Neural progenitor cell (in vitro differentiated cells): ENCODE measurements around the gene C4orf50. TPM values are rescaled to one million over a fixed set of nuclear protein-coding genes. Genes with fewer than 3 reads are reported as not detected.

Experiments used
- DNase-seq: peaks from one replicate; pipeline ENCODE4 v3.0.0-alpha.2; 2016; ENCODE audit warnings: low spot score
- H2AFZ ChIP-seq: fragments of 200-600 bp; sonication (generic); replicated peaks from 2 replicates; pipeline ENCODE4 v1.6.1; 2016; ENCODE audit warnings: antibody characterized with exemption
- H3F3A ChIP-seq: fragments of 200-600 bp; sonication (generic); 2 replicates; pipeline ENCODE4 v1.6.1; 2016; ENCODE audit warnings: antibody characterized with exemption, low read depth
- H3K27ac ChIP-seq: fragments of 200-600 bp; sonication (generic); 2 replicates; pipeline ENCODE4 v1.5.1; 2016; ENCODE audit warnings: mild to moderate bottlenecking
- H3K27me3 ChIP-seq: fragments of 200-600 bp; sonication (generic); 2 replicates; pipeline ENCODE4 v1.6.1; 2016; ENCODE audit warnings: mild to moderate bottlenecking, moderate library complexity
- H3K36me3 ChIP-seq: fragments of 200-600 bp; sonication (generic); 2 replicates; pipeline ENCODE4 v1.5.1; 2016
- H3K4me1 ChIP-seq: fragments of 200-600 bp; sonication (generic); 2 replicates; pipeline ENCODE4 v1.6.1; 2016; ENCODE audit warnings: mixed run types
- H3K4me2 ChIP-seq: fragments of 200-600 bp; sonication (generic); 2 replicates; pipeline ENCODE4 v1.6.1; 2016
- H3K4me3 ChIP-seq: fragments of 200-600 bp; sonication (generic); 2 replicates; pipeline ENCODE4 v1.5.1; 2016
- H3K79me2 ChIP-seq: fragments of 200-600 bp; sonication (generic); 2 replicates; pipeline ENCODE4 v1.6.1; 2016; ENCODE audit warnings: low read depth
- H3K9ac ChIP-seq: fragments of 200-600 bp; sonication (generic); 2 replicates; pipeline ENCODE4 v1.6.1; 2016
- H3K9me3 ChIP-seq: fragments of 200-600 bp; sonication (generic); 2 replicates; pipeline ENCODE4 v1.5.1; 2016; ENCODE audit warnings: low read depth
- H4K20me1 ChIP-seq: fragments of 200-600 bp; sonication (generic); 2 replicates; pipeline ENCODE4 v1.6.1; 2016; ENCODE audit warnings: low read depth
- H3K27ac Mint-ChIP-seq: 3 replicates; pipeline ENCODE4 v1.8.0; 2021; ENCODE audit warnings: mixed read lengths
- H3K27me3 Mint-ChIP-seq: 2 replicates; pipeline ENCODE4 v1.8.0; 2022; ENCODE audit warnings: low read depth, mild to moderate bottlenecking, inconsistent platforms, moderate library complexity, mixed read lengths; ENCODE audit not compliant: insufficient read depth
- H3K36me3 Mint-ChIP-seq: 3 replicates; pipeline ENCODE4 v1.8.0; 2021; ENCODE audit warnings: mixed read lengths
- H3K4me1 Mint-ChIP-seq: 3 replicates; pipeline ENCODE4 v1.8.0; 2021; ENCODE audit warnings: mixed read lengths
- H3K4me3 Mint-ChIP-seq: 3 replicates; pipeline ENCODE4 v1.8.0; 2021; ENCODE audit warnings: mild to moderate bottlenecking, moderate library complexity, mixed read lengths
- H3K9me3 Mint-ChIP-seq: 3 replicates; pipeline ENCODE4 v1.8.0; 2020; ENCODE audit warnings: mixed read lengths
- EZH2 ChIP-seq: fragments of 200-600 bp; sonication (generic); IDR thresholded peaks from 2 replicates; pipeline ENCODE4 v1.6.1; 2017; ENCODE audit warnings: antibody characterized with exemption, mild to moderate bottlenecking, moderate library complexity
- EZH2phosphoT487 ChIP-seq: fragments of 200-600 bp; sonication (generic); IDR thresholded peaks from 2 replicates; pipeline ENCODE4 v1.6.1; 2017; ENCODE audit warnings: antibody characterized with exemption
- total RNA-seq: library from RNA; depleted of rRNA; stranded (reverse); fragments of >200 nt; gene quantifications from 2 replicates; pipeline ENCODE4 v1.2.3, GENCODE V29; 2015; ENCODE audit warnings: low replicate concordance
- TF ChIP-seq, protein P1 (sequence below): fragments of 200-600 bp; sonication (generic); IDR thresholded peaks from 2 replicates; pipeline ENCODE4 v1.5.1; 2017; ENCODE audit warnings: antibody characterized with exemption, mild to moderate bottlenecking

C4orf50 gene
- total RNA-seq, 1 donor from 2014 or later: 0.32 TPM

- H3K4me3 Mint-ChIP-seq: no peak overlapping the region
- Histone ChIP-seq H3K9me3 (no peaks in the 10 kb centered on the region), H3F3A (peaks cover 7% of the 10 kb centered on the region), H3K9ac (no peak overlapping the region), H4K20me1 (peaks cover 90% of the 10 kb centered on the region), H3K27ac (no peak overlapping the region), H3K4me1 (peaks cover 11% of the 10 kb centered on the region), H3K79me2 (peaks cover 93% of the 10 kb centered on the region), H3K4me2 (no peak overlapping the region), H2AFZ (no peak overlapping the region), H3K27me3 (peaks cover 4% of the 10 kb centered on the region), H3K4me3 (no peak overlapping the region), H3K36me3 (no peaks in the 10 kb centered on the region)
- H3K27ac Mint-ChIP-seq: no peak overlapping the region
- H3K36me3 Mint-ChIP-seq: no peaks in the 10 kb centered on the region
- H3K4me1 Mint-ChIP-seq: peaks cover 19% of the 10 kb centered on the region
- H3K27me3 Mint-ChIP-seq: peaks cover 5% of the 10 kb centered on the region
- TF ChIP-seq, protein P1, sequence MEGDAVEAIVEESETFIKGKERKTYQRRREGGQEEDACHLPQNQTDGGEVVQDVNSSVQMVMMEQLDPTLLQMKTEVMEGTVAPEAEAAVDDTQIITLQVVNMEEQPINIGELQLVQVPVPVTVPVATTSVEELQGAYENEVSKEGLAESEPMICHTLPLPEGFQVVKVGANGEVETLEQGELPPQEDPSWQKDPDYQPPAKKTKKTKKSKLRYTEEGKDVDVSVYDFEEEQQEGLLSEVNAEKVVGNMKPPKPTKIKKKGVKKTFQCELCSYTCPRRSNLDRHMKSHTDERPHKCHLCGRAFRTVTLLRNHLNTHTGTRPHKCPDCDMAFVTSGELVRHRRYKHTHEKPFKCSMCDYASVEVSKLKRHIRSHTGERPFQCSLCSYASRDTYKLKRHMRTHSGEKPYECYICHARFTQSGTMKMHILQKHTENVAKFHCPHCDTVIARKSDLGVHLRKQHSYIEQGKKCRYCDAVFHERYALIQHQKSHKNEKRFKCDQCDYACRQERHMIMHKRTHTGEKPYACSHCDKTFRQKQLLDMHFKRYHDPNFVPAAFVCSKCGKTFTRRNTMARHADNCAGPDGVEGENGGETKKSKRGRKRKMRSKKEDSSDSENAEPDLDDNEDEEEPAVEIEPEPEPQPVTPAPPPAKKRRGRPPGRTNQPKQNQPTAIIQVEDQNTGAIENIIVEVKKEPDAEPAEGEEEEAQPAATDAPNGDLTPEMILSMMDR: no peak
- no peak for TF ChIP-seq EZH2
- no peak for TF ChIP-seq EZH2phosphoT487
- H3K9me3 Mint-ChIP-seq: no peaks in the 10 kb centered on the region
- DNase-seq: no peak
These were observed 134.3 kb downstream of the C4orf50 start for GRCh38 chr4:5883916-5884315.

DNA sequence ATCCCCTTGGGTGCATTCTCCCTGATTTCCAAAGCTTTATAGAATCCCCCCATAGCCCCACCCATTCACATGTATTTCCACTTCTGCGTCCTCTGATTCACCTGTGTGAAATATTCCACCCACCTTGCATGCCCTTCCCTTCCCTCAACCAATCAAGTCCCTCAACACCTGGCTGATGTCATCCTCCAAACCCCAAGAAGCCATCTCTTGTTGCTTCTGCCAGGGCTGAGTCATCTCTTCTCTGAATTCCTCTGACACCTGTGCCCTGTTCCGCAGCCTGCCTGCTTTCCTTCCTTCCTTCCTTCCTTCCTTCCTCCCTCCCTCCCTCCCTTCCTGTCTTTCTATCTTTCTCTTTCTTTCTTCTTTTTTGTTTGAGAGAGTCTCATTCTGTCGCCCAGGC lies 135.3 kb downstream of the C4orf50 start:
- no peaks in the 10 kb centered on the region for H3K27me3 ChIP-seq
- Mint-ChIP-seq H3K36me3 (no peaks in the 10 kb centered on the region), H3K4me3 (no peak overlapping the region), H3K9me3 (no peaks in the 10 kb centered on the region), H3K4me1 (peaks cover 20% of the 10 kb centered on the region), H3K27me3 (peaks cover 5% of the 10 kb centered on the region), H3K27ac (no peak overlapping the region)
- H3K4me1 ChIP-seq: peaks cover 7% of the 10 kb centered on the region
- H3K36me3 ChIP-seq: no peaks in the 10 kb centered on the region
- peaks cover 100% of the 10 kb centered on the region for H3K79me2 ChIP-seq
- no peak overlapping the region for H3K9ac ChIP-seq
- H3F3A ChIP-seq: peaks cover 7% of the 10 kb centered on the region
- H2AFZ ChIP-seq: no peak overlapping the region
- no peak overlapping the region for H3K4me3 ChIP-seq
- H4K20me1 ChIP-seq: peaks cover 99% of the 10 kb centered on the region
- H3K27ac ChIP-seq: no peak overlapping the region
- TF ChIP-seq EZH2: no peak
- no peak for TF ChIP-seq EZH2phosphoT487
- TF ChIP-seq, protein P1: no peak
- no peak overlapping the region for H3K4me2 ChIP-seq
- H3K9me3 ChIP-seq: no peaks in the 10 kb centered on the region
- no peak for DNase-seq

DNA sequence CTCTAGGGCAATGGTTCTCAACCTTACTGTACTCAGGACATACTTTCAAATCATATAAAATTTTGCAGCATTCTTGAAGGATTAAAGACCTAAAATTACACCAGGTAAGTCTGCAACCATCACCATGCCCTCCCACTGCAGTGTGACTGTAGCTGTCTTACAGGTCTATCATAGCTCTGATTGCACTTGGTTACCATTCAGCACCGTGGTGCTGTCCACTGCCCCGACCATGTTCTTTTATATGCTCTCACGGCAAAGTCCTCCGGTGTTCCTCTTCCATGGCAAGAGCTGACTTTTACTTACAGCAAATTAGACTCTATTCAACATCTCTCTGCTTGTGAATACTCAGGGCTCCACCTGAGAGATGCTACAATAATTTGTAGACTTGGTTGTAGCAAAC lies 136.9 kb downstream of the C4orf50 start:
- H3F3A ChIP-seq: peaks cover 7% of the 10 kb centered on the region
- H3K27ac Mint-ChIP-seq: no peak overlapping the region
- no peak overlapping the region for H3K27ac ChIP-seq
- no peak for TF ChIP-seq EZH2
- no peak for TF ChIP-seq EZH2phosphoT487
- TF ChIP-seq, protein P1: no peak
- H4K20me1 ChIP-seq: peaks cover 100% of the 10 kb centered on the region
- no peaks in the 10 kb centered on the region for H3K9me3 ChIP-seq
- no peak overlapping the region for H3K4me3 ChIP-seq
- peaks cover 24% of the 10 kb centered on the region for H3K4me1 Mint-ChIP-seq
- no peaks in the 10 kb centered on the region for H3K27me3 Mint-ChIP-seq
- H2AFZ ChIP-seq: no peak overlapping the region
- no peaks in the 10 kb centered on the region for H3K9me3 Mint-ChIP-seq
- no peaks in the 10 kb centered on the region for H3K4me1 ChIP-seq
- no peak overlapping the region for H3K9ac ChIP-seq
- H3K79me2 ChIP-seq: peaks cover 100% of the 10 kb centered on the region
- H3K36me3 Mint-ChIP-seq: no peaks in the 10 kb centered on the region
- H3K36me3 ChIP-seq: no peaks in the 10 kb centered on the region
- no peaks in the 10 kb centered on the region for H3K27me3 ChIP-seq
- peak; percentile 58 for DNase-seq
- H3K4me2 ChIP-seq: no peak overlapping the region
- H3K4me3 Mint-ChIP-seq: no peak overlapping the region
